Measurements from ENCODE around the gene USP4. TPM values are rescaled to one million over a fixed set of nuclear protein-coding genes. Genes with fewer than 3 reads are reported as not detected.

Gene USP4
- total and polyA plus RNA-seq, 2 donors from 2014 or later: 28.5 to 72.5 TPM

- H3K36me3 ChIP-seq (ENCODE audit: control insufficient read depth in 2 of 3, insufficient read depth in 3 of 3, low read length in 3 of 3): peaks cover 6 to 52% (median 35%) of the 10 kb centered on the region in 3 donors
- FAIRE-seq (no peak), DNase-seq (no peak)
- H3K27me3 ChIP-seq (ENCODE audit: control insufficient read depth, insufficient read depth, low read length): no peaks in the 10 kb centered on the region
- no peaks in the 10 kb centered on the region for H3K9me3 ChIP-seq (ENCODE audit: control insufficient read depth in 2 of 3, insufficient read depth in 1 of 3, low read length in 3 of 3)
- H3K4me3 ChIP-seq (ENCODE audit: low read length in 3 of 3): no peak overlapping the region
- H3K9ac ChIP-seq (ENCODE audit: low read length in 3 of 3): no peak overlapping the region
- no peak for TF ChIP-seq CTCF (IDR thresholded peaks at IDR 0.05; ENCODE audit: borderline replicate concordance, extremely low read depth, insufficient read depth)
- intact Hi-C loops (cut with DNase I): no loop called here
- H3K27ac ChIP-seq (ENCODE audit: low read depth in 2 of 2, low read length in 2 of 2): no peak overlapping the region
- no peaks in the 10 kb centered on the region for H3K4me1 ChIP-seq (ENCODE audit: control insufficient read depth in 2 of 3, insufficient read depth in 2 of 3, low read depth in 1 of 3, low read length in 3 of 3)
Measured at GRCh38 chr3:49324768-49325167, 15.1 kb downstream of the USP4 start.

- TF ChIP-seq CTCF (IDR thresholded peaks at IDR 0.05; ENCODE audit: borderline replicate concordance, extremely low read depth, insufficient read depth): no peak
- Histone ChIP-seq H3K27ac (ENCODE audit: low read depth in 2 of 2, low read length in 2 of 2) (no peak overlapping the region), H3K4me3 (ENCODE audit: low read length in 3 of 3) (no peak overlapping the region), H3K4me1 (ENCODE audit: control insufficient read depth in 2 of 3, insufficient read depth in 2 of 3, low read depth in 1 of 3, low read length in 3 of 3) (no peaks in the 10 kb centered on the region), H3K9ac (ENCODE audit: low read length in 3 of 3) (no peak overlapping the region), H3K27me3 (ENCODE audit: control insufficient read depth, insufficient read depth, low read length) (no peaks in the 10 kb centered on the region), H3K9me3 (ENCODE audit: control insufficient read depth in 2 of 3, insufficient read depth in 1 of 3, low read length in 3 of 3) (no peaks in the 10 kb centered on the region), H3K36me3 (ENCODE audit: control insufficient read depth in 2 of 3, insufficient read depth in 3 of 3, low read length in 3 of 3) (peaks cover 2 to 29% (median 14%) of the 10 kb centered on the region in 3 donors)
- intact Hi-C loops (cut with DNase I): no loop called here
- no peak for FAIRE-seq
- no peak for DNase-seq
Measured at GRCh38 chr3:49316696-49317457, 23.0 kb downstream of the USP4 start.

GRCh38 chr3:49313896-49314688 lies 25.8 kb downstream of the USP4 start:
- intact Hi-C loops (cut with DNase I): no loop called here
- TF ChIP-seq CTCF (IDR thresholded peaks at IDR 0.05; ENCODE audit: borderline replicate concordance, extremely low read depth, insufficient read depth): no peak
- Histone ChIP-seq H3K9me3 (ENCODE audit: control insufficient read depth in 2 of 3, insufficient read depth in 1 of 3, low read length in 3 of 3) (no peaks in the 10 kb centered on the region), H3K9ac (ENCODE audit: low read length in 3 of 3) (no peak overlapping the region), H3K27ac (ENCODE audit: low read depth in 2 of 2, low read length in 2 of 2) (no peak overlapping the region), H3K27me3 (ENCODE audit: control insufficient read depth, insufficient read depth, low read length) (no peaks in the 10 kb centered on the region), H3K4me3 (ENCODE audit: low read length in 3 of 3) (no peak overlapping the region), H3K4me1 (ENCODE audit: control insufficient read depth in 2 of 3, insufficient read depth in 2 of 3, low read depth in 1 of 3, low read length in 3 of 3) (no peaks in the 10 kb centered on the region), H3K36me3 (ENCODE audit: control insufficient read depth in 2 of 3, insufficient read depth in 3 of 3, low read length in 3 of 3) (peaks cover 3 to 33% (median 20%) of the 10 kb centered on the region in 3 donors)
- no peak for DNase-seq
- FAIRE-seq: no peak
